HS-27A (cell line): ENCODE results near the gene SOX8.
"Not testable (repeated sequence)": the region's sequence is repeated elsewhere in the genome, so short reads cannot be mapped to it uniquely, and the experiment has no call there.

Experiments
- DNase-seq: peaks from one replicate; pipeline ENCODE4 v3.0.0-alpha.2; 2012; ENCODE audit warnings: low read depth, missing footprints

The SOX8 gene

GRCh38 chr16:1009358-1010150 lies 28.0 kb downstream of the SOX8 start:
- no peak for DNase-seq

GRCh38 chr16:1010251-1010650 lies 28.7 kb downstream of the SOX8 start:
- no peak for DNase-seq

GRCh38 chr16:1010815-1011214 lies 29.2 kb downstream of the SOX8 start:
- no peak for DNase-seq

GRCh38 chr16:1011316-1012082 lies 29.9 kb downstream of the SOX8 start:
- DNase-seq, result no peak

GRCh38 chr16:1012135-1012534 lies 30.6 kb downstream of the SOX8 start:
- DNase-seq, result no peak

- DNase-seq, result no peak
Measured at GRCh38 chr16:1012722-1013592, 31.4 kb downstream of the SOX8 start.

GRCh38 chr16:1013593-1013900 lies 32.0 kb downstream of the SOX8 start:
- DNase-seq, result no peak

- no peak for DNase-seq
Measured at GRCh38 chr16:1014221-1014620, 32.7 kb downstream of the SOX8 start.

GRCh38 chr16:1014771-1015495 lies 33.4 kb downstream of the SOX8 start:
- no peak for DNase-seq

- DNase-seq, result no peak
Measured at GRCh38 chr16:1018447-1019198, 37.1 kb downstream of the SOX8 start.

GRCh38 chr16:1019231-1020090 lies 37.9 kb downstream of the SOX8 start:
- DNase-seq, result no peak

GRCh38 chr16:1020091-1020399 lies 38.5 kb downstream of the SOX8 start:
- no peak for DNase-seq

GRCh38 chr16:1020591-1020990 lies 39.0 kb downstream of the SOX8 start:
- DNase-seq, result no peak

- DNase-seq, result no peak
Measured at GRCh38 chr16:1021553-1022160, 40.1 kb downstream of the SOX8 start.

- no peak for DNase-seq
Measured at GRCh38 chr16:1022466-1022865, 40.9 kb downstream of the SOX8 start.

- no peak for DNase-seq
Measured at GRCh38 chr16:1024138-1024537, 42.6 kb downstream of the SOX8 start.

GRCh38 chr16:1025183-1025809 lies 43.7 kb downstream of the SOX8 start:
- not testable (repeated sequence) for DNase-seq

- DNase-seq, result no peak
Measured at GRCh38 chr16:1026057-1026783, 44.6 kb downstream of the SOX8 start.
